RWPE1 (cell line): Measurements from ENCODE around the gene RPS8.

Source experiments
- CTCF ChIA-PET: fragments of 350-600 bp; sonication (Branson Sonifier 250); formaldehyde crosslinking; extraction: SDS; loops from one replicate; lab custom pipeline; 2021; lab: Yijun Ruan, JAX
- POLR2A ChIA-PET: fragments of 400-600 bp; formaldehyde crosslinking; extraction: SDS; loops from one replicate; lab custom pipeline; 2020; ENCODE audit warnings: antibody characterized with exemption; ENCODE audit not compliant: low non-redundant PET; lab: Yijun Ruan, JAX
- DNase-seq: peaks from one replicate; pipeline ENCODE4 v3.0.0; 2012; ENCODE audit warnings: low spot score
- H3K27ac ChIP-seq: fragments of 450-650 bp; 2 replicates; pipeline ENCODE4 v1.5.1; 2017
- TF ChIP-seq, protein P1 (sequence below): fragments of 450-650 bp; conservative IDR thresholded peaks from 2 replicates; pipeline ENCODE4 v1.5.1; 2017; ENCODE audit warnings: low read depth, mild to moderate bottlenecking

The RPS8 gene

DNA sequence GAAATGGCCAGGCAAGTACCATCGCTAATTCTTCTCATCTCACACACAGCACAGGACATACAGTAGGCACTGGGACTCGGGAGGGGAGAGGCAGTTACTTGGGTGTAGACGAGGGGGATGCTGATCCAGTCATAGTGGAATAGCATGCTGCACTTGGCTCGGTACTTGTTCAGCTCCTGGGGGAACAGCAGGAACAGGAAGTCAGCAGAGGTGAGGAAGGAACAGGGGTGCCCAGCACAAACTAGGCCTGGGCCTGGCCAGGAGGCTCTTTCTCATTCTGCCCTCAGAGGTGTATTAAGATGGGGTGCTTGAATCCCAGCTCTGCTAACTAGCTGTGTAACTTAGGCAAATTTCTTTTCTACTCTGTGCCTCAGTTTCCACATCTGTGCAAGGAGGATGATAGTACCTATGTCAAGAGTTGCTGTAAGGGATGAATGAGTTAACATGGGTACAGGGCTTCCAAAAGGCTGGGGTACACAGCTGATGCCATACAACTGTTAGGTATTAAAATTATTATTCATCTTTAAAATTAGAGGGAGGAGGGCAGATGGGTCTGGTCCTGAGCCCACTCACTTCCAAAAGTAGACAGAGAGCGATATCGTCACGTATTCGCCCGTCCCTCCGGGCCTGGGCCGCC, 10.3 kb downstream of the RPS8 start:
- ChIA-PET POLR2A (no interaction called here), CTCF (interaction anchor here (0.7 kb wide), 1 partner anchor 127 kb away, joined by 3 read pairs; no protein-coding TSS in a partner anchor)
- no peak for DNase-seq
- no peak overlapping the region for H3K27ac ChIP-seq
- TF ChIP-seq, protein P1, sequence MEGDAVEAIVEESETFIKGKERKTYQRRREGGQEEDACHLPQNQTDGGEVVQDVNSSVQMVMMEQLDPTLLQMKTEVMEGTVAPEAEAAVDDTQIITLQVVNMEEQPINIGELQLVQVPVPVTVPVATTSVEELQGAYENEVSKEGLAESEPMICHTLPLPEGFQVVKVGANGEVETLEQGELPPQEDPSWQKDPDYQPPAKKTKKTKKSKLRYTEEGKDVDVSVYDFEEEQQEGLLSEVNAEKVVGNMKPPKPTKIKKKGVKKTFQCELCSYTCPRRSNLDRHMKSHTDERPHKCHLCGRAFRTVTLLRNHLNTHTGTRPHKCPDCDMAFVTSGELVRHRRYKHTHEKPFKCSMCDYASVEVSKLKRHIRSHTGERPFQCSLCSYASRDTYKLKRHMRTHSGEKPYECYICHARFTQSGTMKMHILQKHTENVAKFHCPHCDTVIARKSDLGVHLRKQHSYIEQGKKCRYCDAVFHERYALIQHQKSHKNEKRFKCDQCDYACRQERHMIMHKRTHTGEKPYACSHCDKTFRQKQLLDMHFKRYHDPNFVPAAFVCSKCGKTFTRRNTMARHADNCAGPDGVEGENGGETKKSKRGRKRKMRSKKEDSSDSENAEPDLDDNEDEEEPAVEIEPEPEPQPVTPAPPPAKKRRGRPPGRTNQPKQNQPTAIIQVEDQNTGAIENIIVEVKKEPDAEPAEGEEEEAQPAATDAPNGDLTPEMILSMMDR, result no peak

DNA sequence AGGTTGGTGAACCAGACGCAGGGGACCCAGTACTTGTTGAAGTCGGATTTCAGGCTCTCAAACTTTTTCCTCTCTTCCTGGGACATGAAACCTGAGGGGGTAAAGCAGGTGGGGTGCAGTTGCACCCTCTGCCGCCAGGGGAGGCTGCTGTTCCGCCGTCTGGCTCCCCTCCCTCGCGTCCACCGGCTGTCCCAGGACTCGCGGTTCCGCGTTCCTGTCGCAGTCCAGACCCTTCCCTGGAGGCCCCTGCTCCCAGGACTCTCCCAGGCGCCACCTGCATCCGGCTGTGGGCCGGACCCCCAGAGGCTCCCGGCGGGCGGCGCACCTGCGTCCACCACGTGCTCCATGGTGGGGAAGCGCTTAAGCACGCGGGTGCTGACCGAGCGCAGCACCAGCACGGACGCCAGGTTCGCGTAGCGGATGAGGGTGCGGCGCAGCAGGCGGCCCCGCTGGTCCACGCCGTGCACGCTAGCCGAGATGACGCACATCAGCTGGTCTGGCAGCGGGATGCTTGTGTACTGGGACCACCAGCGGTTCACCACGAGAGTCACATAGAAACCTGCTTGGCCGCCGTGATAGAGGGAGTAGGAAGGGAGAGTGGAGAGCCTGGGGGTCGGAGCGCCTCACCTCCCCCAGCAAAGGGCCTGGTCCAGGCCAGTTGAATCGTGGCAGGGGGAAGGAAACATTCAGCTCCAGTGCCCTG, 10.9 kb downstream of the RPS8 start:
- DNase-seq, result no peak
- TF ChIP-seq, protein P1, result peak; percentile 79
- 0 out of 2 replicates have a peak overlapping the region, but pooled peaks have one; percentile 8 for H3K27ac ChIP-seq
- POLR2A ChIA-PET, result no interaction called here
- CTCF ChIA-PET, result interaction anchor here (0.6 kb wide), 1 partner anchor 83 kb away, joined by 3 read pairs; no protein-coding TSS in a partner anchor

DNA sequence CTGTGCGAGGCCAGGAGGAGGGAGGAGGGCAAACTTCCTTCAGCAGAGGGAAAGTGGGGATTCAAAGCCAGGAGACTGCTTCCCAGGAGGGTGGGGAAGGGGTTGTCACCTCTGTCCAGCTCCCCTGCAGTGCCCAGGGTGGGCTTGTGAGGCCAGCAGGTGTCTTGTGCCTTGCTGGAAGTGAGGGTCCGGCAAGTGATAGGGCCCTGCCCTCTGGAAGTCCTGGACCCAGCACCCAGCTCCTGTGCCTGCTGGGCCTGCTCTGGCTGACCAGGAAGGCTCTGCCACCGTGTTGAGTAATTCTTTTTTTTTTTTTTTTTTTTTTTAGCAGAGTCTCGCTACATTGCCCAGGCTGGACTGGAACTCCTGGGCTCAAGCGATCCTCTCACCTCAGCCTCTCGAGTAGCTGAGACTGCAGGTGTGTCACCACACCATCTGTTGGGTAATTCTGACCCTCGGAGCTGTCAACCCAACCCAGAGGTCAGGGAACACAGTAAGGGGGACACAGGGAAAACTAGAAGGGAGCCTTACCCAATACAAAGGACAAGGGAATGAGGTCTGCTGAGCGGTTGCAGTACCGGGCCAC, 11.6 kb downstream of the RPS8 start:
- ChIA-PET CTCF (interaction anchor here (0.6 kb wide), 1 partner anchor 83 kb away, joined by 3 read pairs; no protein-coding TSS in a partner anchor), POLR2A (no interaction called here)
- no peak for DNase-seq
- TF ChIP-seq, protein P1, result no peak
- 0 out of 2 replicates have a peak overlapping the region, but pooled peaks have one; percentile 8 for H3K27ac ChIP-seq

DNA sequence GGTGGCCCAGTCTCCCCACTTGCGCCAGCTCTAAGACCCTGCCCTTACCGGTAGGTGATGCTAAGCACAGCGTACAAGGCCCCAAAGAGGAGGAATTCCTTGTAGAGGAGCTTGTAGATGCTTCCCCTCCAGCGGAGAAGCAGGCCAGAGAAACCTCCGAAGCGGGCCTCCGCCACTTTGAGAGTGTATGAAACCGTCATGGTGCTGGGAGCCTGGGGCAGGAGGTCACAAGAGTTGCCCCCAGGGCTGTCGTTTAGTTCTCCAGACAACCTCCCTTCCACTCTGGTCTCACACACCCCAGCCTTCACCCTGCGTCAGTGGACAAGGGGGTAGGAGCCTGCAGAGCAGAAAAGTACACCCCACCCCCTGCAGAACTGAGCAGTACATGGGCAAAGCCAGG, 12.2 kb downstream of the RPS8 start:
- TF ChIP-seq, protein P1, result no peak
- H3K27ac ChIP-seq, result peak overlapping the region; percentile 21
- CTCF ChIA-PET, result no interaction called here
- POLR2A ChIA-PET, result no interaction called here
- DNase-seq, result no peak

DNA sequence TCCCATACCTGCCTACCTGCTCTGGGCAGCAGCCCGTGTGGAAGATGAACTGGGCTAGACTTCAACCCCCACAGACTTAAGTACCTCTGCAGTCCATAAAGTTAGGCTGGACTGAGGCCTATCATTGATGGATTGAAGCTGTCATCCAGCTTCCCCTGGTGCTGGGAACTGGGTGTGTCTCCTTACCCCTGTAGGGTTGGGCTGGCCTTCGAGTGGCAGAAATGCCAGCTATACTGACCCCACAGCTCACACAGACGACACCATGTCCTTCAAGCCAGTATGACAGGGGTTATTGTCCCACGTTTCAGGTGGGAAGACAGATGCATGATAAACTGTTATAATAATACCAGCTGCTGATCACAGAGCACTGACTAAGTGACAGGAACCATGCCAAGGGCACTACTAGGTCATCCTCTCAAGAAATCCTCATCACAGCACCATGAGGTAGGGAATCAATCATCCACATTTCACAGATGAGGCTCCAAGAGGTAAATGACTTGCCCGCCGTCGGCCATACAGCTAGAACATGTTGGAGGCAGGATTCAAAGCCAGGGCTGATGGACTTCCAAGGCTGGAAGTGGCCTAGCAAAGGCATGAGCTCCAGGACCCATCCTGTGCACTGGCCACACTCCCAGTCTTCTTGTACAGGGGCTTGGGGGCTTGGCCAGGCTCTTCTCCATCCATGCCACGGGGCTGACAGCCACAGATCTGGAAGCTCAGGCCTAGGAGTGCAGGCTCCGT, 12.9 kb downstream of the RPS8 start, which contains the start of gene BEST4:
TSS of gene BEST4 (minus strand) at position 51 of the 741 bp plus-strand sequence. CDS start 465 bp downstream, outside the sequence.
- H3K27ac ChIP-seq, result peak within 1 kb of the TSS; percentile 21

More for the DNA sequence above, 12.9 kb downstream of the RPS8 start, which contains the start of gene BEST4:
- no peak for DNase-seq
- ChIA-PET POLR2A (no interaction called here), CTCF (interaction anchor here (0.6 kb wide), 1 partner anchor 57 kb away, joined by 3 read pairs; the partner anchor contains the start of gene RNU5D-1)
- TF ChIP-seq, protein P1, result no peak
